Activated naive CD4-positive, alpha-beta T cell treated with anti-CD3 and anti-CD28 coated beads, Interleukin-2, amount 10 ng/mL, durations not matched to agents 7 days and 5 days (primary cell): ENCODE data around the gene P4HA2.

Experiments used
- CTCF ChIA-PET: fragments of 350-600 bp; sonication (Branson Sonifier 250); formaldehyde crosslinking; loops from one replicate; lab custom pipeline; 2021; ENCODE audit warnings: antibody characterized with exemption; lab: Charles Lee
- DNase-seq: peaks from one replicate; pipeline ENCODE4 v3.0.0-alpha.2; 2020
- H3K27ac Mint-ChIP-seq: one replicate; pipeline ENCODE4 v1.8.0; 2021; ENCODE audit warnings: mild to moderate bottlenecking, moderate library complexity, mixed read lengths
- H3K27me3 Mint-ChIP-seq: one replicate; pipeline ENCODE4 v1.8.0; 2021; ENCODE audit warnings: mild to moderate bottlenecking, mixed read lengths
- H3K36me3 Mint-ChIP-seq: one replicate; pipeline ENCODE4 v1.8.0; 2021; ENCODE audit warnings: mixed read lengths
- H3K4me1 Mint-ChIP-seq: one replicate; pipeline ENCODE4 v1.8.0; 2021; ENCODE audit warnings: mixed read lengths
- H3K4me3 Mint-ChIP-seq: one replicate; pipeline ENCODE4 v1.8.0; 2021; ENCODE audit warnings: mild to moderate bottlenecking, moderate library complexity, mixed read lengths
- H3K9me3 Mint-ChIP-seq: one replicate; pipeline ENCODE4 v1.8.0; 2021; ENCODE audit warnings: mixed read lengths

The P4HA2 gene

GRCh38 chr5:132245593-132245992, 17.9 kb upstream of the P4HA2 start:
- Mint-ChIP-seq H3K4me3 (no peak overlapping the region), H3K27me3 (peaks cover 42% of the 10 kb centered on the region), H3K36me3 (no peaks in the 10 kb centered on the region), H3K4me1 (no peaks in the 10 kb centered on the region), H3K27ac (no peak overlapping the region), H3K9me3 (peaks cover 14% of the 10 kb centered on the region)
- DNase-seq: no peak
- CTCF ChIA-PET: interaction anchor here (3.6 kb wide), 1 partner anchor 7 kb away, joined by 19 read pairs; no protein-coding TSS in a partner anchor

DNA sequence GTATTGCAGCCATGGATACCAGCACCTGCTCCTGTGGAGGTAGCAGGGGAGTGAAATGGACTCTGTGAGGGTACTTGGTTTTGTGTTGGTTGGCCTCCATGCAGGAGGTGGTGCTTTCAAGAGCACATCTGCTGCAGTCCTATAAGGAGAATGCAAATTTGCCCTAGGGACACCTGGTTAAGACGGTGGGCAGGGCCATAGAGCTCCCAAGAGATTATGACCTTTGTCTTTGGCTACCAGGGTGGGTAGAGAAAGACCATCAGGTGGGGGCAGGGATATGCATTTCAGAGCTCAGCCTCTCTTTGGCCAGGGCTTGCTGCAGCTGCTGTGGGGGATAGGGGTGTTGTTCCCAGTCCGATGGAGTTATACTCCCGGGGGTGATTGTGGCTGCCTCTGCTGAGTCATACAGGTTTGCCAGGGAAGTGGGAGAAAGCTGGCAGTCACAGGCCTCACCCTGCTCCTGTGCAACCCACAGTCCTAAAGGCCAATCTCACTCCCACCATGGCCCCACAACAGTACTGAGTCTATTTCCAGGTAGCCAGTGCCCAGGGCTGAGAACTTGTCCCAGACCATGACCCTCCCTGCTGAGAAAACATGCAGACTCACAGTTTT, 15.8 kb upstream of the P4HA2 start:
- H3K27me3 Mint-ChIP-seq: peaks cover 48% of the 10 kb centered on the region
- H3K9me3 Mint-ChIP-seq: peaks cover 14% of the 10 kb centered on the region
- no peak overlapping the region for H3K4me3 Mint-ChIP-seq
- no peaks in the 10 kb centered on the region for H3K36me3 Mint-ChIP-seq
- CTCF ChIA-PET: no interaction called here
- no peak overlapping the region for H3K27ac Mint-ChIP-seq
- H3K4me1 Mint-ChIP-seq: no peaks in the 10 kb centered on the region
- DNase-seq: no peak

GRCh38 chr5:132239776-132240175, 12.1 kb upstream of the P4HA2 start:
- Mint-ChIP-seq H3K36me3 (no peaks in the 10 kb centered on the region), H3K4me3 (no peak overlapping the region), H3K4me1 (no peaks in the 10 kb centered on the region), H3K27ac (no peak overlapping the region), H3K9me3 (peaks cover 8% of the 10 kb centered on the region), H3K27me3 (peaks cover 38% of the 10 kb centered on the region)
- no peak for DNase-seq
- CTCF ChIA-PET: interaction anchor here (0.8 to 4.5 kb wide), 5 partner anchors 8 to 128 kb away, joined by 3 to 39 read pairs (median 16); partner anchors contain the start of gene P4HA2

- H3K4me1 Mint-ChIP-seq: no peaks in the 10 kb centered on the region
- no peaks in the 10 kb centered on the region for H3K36me3 Mint-ChIP-seq
- peaks cover 31% of the 10 kb centered on the region for H3K27me3 Mint-ChIP-seq
- CTCF ChIA-PET: interaction anchor here (0.8 to 4.5 kb wide), 26 partner anchors 8 to 262 kb away, joined by 3 to 39 read pairs (median 6); partner anchors contain the start of genes CSF2, P4HA2 and SLC22A5
- no peak overlapping the region for H3K4me3 Mint-ChIP-seq
- no peak overlapping the region for H3K27ac Mint-ChIP-seq
- no peak for DNase-seq
- peaks cover 3% of the 10 kb centered on the region for H3K9me3 Mint-ChIP-seq
Observed at GRCh38 chr5:132238901-132239500, 11.3 kb upstream of the P4HA2 start.

DNA sequence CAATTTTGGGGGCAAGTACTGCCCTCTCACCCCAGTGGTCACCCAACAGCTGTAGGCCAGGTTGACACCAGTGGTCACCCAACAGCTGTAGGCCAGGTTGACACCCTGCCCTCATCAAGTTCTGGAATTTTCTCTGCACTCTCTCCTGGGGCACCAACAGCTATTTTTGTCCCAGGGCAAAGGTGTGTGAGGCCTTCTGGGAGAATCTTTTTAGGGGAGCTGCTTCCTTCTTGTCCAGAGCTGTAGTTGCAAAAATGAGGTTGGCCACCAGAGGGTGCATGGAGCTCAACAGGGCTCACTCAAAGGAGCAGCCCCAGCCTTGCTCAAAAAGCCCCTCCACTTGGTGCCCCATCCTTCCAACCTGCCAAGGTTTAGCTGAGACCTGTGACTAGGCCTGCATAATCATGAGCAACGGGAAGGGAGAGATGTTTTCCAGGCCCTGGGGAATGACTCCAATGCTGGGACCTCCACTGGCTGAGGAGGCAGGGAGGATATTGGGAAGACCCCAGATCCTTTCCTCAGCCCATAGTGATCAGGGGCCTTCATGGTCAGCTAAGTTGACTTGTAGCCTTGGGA, 10.6 kb upstream of the P4HA2 start:
- Mint-ChIP-seq H3K9me3 (no peaks in the 10 kb centered on the region), H3K4me3 (no peak overlapping the region), H3K4me1 (no peaks in the 10 kb centered on the region), H3K27ac (no peak overlapping the region), H3K36me3 (no peaks in the 10 kb centered on the region), H3K27me3 (peaks cover 24% of the 10 kb centered on the region)
- peak; percentile 83 for DNase-seq
- CTCF ChIA-PET: interaction anchor here (0.7 to 4.5 kb wide), 39 partner anchors 9 to 579 kb away, joined by 3 to 39 read pairs (median 5); partner anchors contain the start of genes CSF2, P4HA2 and SLC22A5

GRCh38 chr5:132237670-132238069, 10.0 kb upstream of the P4HA2 start:
- CTCF ChIA-PET: interaction anchor here (0.7 to 4.5 kb wide), 37 partner anchors 8 to 580 kb away, joined by 3 to 39 read pairs (median 5); partner anchors contain the start of genes CSF2, P4HA2 and SLC22A5
- Mint-ChIP-seq H3K27me3 (peaks cover 27% of the 10 kb centered on the region), H3K27ac (no peak overlapping the region), H3K4me3 (no peak overlapping the region), H3K4me1 (no peaks in the 10 kb centered on the region), H3K9me3 (no peaks in the 10 kb centered on the region), H3K36me3 (no peaks in the 10 kb centered on the region)
- DNase-seq: no peak

DNA sequence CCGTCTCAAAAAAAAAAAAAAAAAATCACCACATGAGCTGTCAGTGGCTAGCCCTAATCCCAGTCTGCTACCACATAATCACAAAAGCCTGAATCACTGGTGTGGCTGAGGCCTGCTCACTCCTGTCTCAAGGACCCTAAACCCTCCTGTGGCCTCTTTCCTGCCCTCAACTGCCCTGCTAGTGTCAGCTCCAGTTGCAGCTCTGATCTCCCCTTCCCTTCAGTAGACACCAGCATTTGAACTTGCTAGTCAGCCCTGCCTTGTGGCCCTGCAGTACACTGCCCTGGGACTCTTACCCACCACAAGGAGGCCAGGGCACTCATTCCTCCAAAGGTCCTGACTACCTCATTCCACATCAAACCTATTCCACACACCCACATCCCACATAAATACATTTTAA, 9.5 kb upstream of the P4HA2 start:
- CTCF ChIA-PET: interaction anchor here (0.7 to 4.5 kb wide), 22 partner anchors 8 to 580 kb away, joined by 3 to 39 read pairs (median 8); partner anchors contain the start of genes CSF2, P4HA2 and SLC22A5
- no peaks in the 10 kb centered on the region for H3K36me3 Mint-ChIP-seq
- no peak for DNase-seq
- H3K9me3 Mint-ChIP-seq: no peaks in the 10 kb centered on the region
- H3K4me1 Mint-ChIP-seq: no peaks in the 10 kb centered on the region
- H3K27ac Mint-ChIP-seq: no peak overlapping the region
- H3K4me3 Mint-ChIP-seq: no peak overlapping the region
- H3K27me3 Mint-ChIP-seq: peaks cover 32% of the 10 kb centered on the region

DNA sequence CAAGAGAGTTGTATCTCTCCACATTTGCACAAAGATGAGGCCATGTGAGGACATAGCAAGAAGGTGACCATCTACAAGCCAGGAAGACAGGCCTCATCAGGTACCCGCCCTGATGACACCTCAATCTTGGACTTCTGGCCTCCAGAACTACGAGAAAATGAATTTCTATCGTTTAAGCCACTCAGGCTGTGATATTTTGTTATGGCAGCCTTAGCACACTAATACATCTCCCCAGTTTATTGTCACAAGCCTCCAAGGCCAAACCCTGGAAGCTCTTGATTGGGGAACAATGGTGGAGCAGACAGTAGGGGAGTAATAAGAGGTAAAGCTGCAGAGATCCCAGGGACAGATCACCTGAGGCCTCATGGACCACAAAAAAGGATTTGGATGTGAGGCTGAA, 7.7 kb upstream of the P4HA2 start:
- no peak for DNase-seq
- no peaks in the 10 kb centered on the region for H3K36me3 Mint-ChIP-seq
- H3K9me3 Mint-ChIP-seq: no peaks in the 10 kb centered on the region
- H3K4me1 Mint-ChIP-seq: peaks cover 9% of the 10 kb centered on the region
- peaks cover 47% of the 10 kb centered on the region for H3K27me3 Mint-ChIP-seq
- H3K27ac Mint-ChIP-seq: no peak overlapping the region
- CTCF ChIA-PET: interaction anchor here (0.9 to 4.5 kb wide), 4 partner anchors 10 to 173 kb away, joined by 3 to 39 read pairs (median 4); partner anchors contain the start of gene P4HA2
- no peak overlapping the region for H3K4me3 Mint-ChIP-seq

DNA sequence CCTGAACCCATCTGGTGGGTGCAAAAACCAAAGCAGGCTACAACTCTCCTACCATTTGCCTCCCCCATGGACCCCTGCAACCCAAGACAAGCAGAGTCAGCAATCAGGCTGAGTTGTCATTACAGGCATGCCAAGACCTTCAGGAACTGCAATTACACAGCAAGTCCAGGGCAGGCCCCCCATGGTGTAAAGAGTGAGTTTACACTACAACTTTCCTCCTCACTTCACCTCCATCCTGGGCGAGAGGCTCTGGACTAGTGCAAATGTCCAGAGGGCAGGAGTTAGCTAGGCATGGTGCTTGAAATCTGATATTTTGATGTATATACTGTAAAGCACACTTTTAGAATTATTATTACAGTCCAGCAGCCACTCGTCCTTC, 7.0 kb upstream of the P4HA2 start:
- no peak for DNase-seq
- Mint-ChIP-seq H3K4me3 (no peak overlapping the region), H3K36me3 (no peaks in the 10 kb centered on the region), H3K27me3 (peaks cover 51% of the 10 kb centered on the region), H3K27ac (no peak overlapping the region), H3K9me3 (no peaks in the 10 kb centered on the region), H3K4me1 (peaks cover 12% of the 10 kb centered on the region)
- CTCF ChIA-PET: interaction anchor here (2.1 kb wide), 1 partner anchor 38 kb away, joined by 5 read pairs; no protein-coding TSS in a partner anchor

DNA sequence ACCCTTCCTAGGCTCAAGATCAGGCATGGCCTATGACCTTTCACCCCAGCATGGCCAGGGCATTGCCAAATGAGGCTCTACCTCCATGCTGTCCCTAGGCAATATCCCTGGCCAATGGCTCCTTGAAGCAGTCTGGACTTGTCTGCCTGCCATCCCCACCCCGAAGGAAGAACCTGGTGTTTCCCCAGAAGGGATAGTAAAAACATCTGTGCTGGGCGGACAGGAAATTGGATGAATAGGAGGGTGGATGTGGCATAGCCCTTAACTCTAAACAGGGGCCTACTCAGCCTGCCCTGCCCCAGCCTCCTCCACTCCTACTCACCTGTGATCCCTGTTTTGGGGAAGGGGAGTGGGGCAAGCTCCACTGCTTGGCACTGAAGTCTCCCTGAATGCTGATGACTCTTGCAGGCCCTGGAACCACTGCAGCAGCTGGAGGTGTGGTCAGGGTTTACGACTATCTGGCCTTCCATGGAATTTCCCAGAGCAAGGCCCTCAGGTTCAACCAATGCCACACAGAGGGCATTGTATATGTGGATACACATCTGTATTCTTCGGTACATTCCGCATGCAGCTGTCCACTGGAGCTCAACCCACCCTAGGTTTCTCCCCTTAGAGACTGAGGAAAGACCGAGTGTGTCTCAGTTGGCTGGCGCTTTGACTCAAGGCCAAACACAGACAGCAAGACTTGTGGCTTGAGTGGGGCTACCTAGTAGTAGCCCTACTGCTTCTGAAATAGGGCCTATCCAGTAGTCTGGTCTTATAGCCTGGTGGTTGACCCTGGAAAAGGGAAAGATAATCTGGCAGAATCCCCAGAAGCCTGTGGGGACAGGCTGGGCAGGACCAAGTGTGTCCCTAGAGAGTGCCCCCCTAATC, 6.4 kb upstream of the P4HA2 start:
- Mint-ChIP-seq H3K4me1 (peaks cover 16% of the 10 kb centered on the region), H3K4me3 (no peak overlapping the region), H3K36me3 (no peaks in the 10 kb centered on the region), H3K9me3 (no peaks in the 10 kb centered on the region), H3K27ac (no peak overlapping the region), H3K27me3 (peaks cover 51% of the 10 kb centered on the region)
- CTCF ChIA-PET: interaction anchor here (2.1 kb wide), 1 partner anchor 39 kb away, joined by 5 read pairs; no protein-coding TSS in a partner anchor
- DNase-seq: no peak

DNA sequence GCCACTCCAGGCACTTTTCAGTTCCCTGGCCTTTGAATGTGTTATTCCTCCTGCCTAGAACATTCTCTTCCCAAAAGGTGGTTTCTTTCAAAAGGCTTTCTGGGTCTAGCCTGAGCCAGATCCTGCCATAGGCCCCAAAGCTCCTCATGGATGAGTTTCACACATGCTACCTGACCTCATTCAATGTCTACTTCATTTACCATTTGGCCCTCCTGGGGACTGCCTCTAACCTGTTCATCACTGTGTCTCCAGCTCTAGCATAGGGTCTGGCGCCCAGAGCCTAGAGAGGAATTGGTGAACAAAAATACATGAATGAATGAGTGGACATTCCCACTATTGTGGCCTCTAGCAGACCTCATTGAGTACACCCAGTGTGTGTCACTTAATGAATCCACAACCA, 5.4 kb upstream of the P4HA2 start:
- no peaks in the 10 kb centered on the region for H3K9me3 Mint-ChIP-seq
- CTCF ChIA-PET: no interaction called here

GRCh38 chr5:132232465-132232864, 4.8 kb upstream of the P4HA2 start:
- DNase-seq: no peak
- peaks cover 62% of the 10 kb centered on the region for H3K27me3 Mint-ChIP-seq
- H3K27ac Mint-ChIP-seq: no peak overlapping the region
- peaks cover 16% of the 10 kb centered on the region for H3K4me1 Mint-ChIP-seq
- no peaks in the 10 kb centered on the region for H3K36me3 Mint-ChIP-seq
- H3K4me3 Mint-ChIP-seq: no peak overlapping the region
- H3K9me3 Mint-ChIP-seq: no peaks in the 10 kb centered on the region
- CTCF ChIA-PET: no interaction called here

More for the DNA sequence above, 5.4 kb upstream of the P4HA2 start:
- peaks cover 16% of the 10 kb centered on the region for H3K4me1 Mint-ChIP-seq
- no peak overlapping the region for H3K4me3 Mint-ChIP-seq
- peaks cover 57% of the 10 kb centered on the region for H3K27me3 Mint-ChIP-seq
- no peak overlapping the region for H3K27ac Mint-ChIP-seq
- no peak for DNase-seq
- no peaks in the 10 kb centered on the region for H3K36me3 Mint-ChIP-seq

DNA sequence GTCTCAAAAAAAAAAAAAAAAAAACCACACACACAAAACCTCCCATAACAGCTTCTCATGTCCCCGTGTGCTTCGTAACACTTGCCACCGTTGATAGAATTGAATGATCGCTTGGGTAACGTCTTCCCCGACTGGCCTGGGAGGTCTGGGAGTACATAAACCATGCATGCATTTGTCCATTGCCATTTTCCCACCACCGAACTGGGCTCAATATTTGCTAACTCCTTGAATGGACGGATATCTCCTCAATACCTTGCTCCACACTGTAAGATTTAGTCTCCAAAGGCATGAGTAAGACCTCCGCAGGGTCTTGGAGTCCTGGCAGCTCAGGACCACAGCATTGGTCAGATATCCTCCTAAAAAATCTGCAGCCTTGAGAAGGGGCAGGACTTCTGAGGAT, 3.2 kb upstream of the P4HA2 start:
- Mint-ChIP-seq H3K4me3 (no peak overlapping the region), H3K36me3 (no peaks in the 10 kb centered on the region), H3K9me3 (no peaks in the 10 kb centered on the region), H3K27me3 (peaks cover 68% of the 10 kb centered on the region), H3K4me1 (peaks cover 19% of the 10 kb centered on the region), H3K27ac (no peak overlapping the region)
- no peak for DNase-seq
- CTCF ChIA-PET: interaction anchor here (0.7 to 2.4 kb wide), 2 partner anchors 8 to 168 kb away, joined by 3 to 16 read pairs; no protein-coding TSS in a partner anchor
